Fibroblast of peridontal ligament (primary cell): ENCODE measurements around the gene PLS1.
"Not testable (repeated sequence)": the region's sequence is repeated elsewhere in the genome, so short reads cannot be mapped to it uniquely, and the experiment has no call there.

Experiments
- DNase-seq: peaks from one replicate; pipeline ENCODE4 v3.0.0-alpha.2; 2010; ENCODE audit errors: extremely low read depth

PLS1 gene

DNA sequence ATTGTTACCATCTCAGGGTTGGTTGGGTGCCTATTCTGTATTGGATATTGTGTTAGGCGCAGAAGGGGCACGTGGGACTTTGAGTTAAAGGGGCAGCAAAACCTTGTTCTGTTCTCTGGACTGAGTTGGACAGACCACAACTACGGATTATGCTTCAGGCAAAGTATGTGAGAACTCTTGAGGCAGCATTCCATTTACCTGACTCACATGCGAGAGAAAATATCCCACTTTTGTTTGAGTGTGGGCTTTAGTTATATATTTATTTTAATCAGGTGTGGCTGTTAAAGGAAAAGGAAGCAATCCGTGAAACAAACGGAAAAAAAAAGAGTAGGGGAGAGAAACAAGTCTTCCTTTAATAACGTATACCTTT is 627 bp upstream of the PLS1 start:
- peak; percentile 67 for DNase-seq

GRCh38 chr3:142596726-142597088 is 514 bp downstream of the PLS1 start:
- peak; percentile 7 for DNase-seq

DNA sequence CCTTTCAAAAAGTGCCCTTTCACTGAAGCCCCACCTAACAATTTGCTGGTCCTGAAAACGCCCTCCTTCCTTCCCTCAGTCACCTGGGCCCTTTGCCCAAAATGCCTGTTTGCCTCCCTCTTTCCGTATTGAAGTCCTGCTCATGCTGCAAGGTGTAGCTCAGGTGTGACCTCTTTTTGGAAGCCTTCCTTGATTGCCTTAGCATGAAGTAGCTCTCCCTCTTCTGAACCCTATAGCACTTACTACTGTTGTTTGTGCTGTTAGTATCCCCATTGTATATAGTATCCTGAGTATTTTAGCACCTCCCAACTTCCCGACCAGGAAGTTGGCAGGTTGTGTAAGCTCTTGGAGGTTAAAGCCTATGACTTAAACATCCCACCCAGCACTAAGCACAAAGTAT is 1.7 kb downstream of the PLS1 start:
- DNase-seq, result no peak

- DNase-seq, result no peak
Observed at GRCh38 chr3:142601713-142602112, 5.5 kb downstream of the PLS1 start.

GRCh38 chr3:142602619-142603385 is 6.6 kb downstream of the PLS1 start:
- no peak for DNase-seq

- not testable (repeated sequence) for DNase-seq
Observed at GRCh38 chr3:142603386-142603705, 7.2 kb downstream of the PLS1 start.

DNA sequence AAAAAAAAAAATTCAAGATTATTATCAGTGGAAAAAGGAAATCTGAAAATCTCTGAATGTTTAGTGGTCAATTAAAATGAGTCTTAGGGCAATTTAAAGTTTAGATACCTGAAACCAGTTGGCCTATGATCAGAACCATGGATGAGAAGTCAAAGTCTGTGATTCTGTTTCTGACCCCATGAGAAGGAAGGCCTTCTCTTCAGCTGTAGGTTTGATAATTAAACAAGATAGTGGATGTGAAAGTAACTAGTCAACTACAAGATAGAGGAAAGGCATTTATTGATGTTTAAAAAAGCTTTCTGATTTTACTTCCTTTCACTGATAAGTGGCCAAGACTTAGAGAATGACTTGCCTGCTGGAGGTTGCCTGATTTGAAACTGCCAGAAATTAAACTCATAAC is 8.7 kb downstream of the PLS1 start:
- no peak for DNase-seq

GRCh38 chr3:142608631-142609030 is 12.4 kb downstream of the PLS1 start:
- DNase-seq, result no peak

- DNase-seq, result no peak
Observed at GRCh38 chr3:142609136-142609535, 12.9 kb downstream of the PLS1 start.

DNA sequence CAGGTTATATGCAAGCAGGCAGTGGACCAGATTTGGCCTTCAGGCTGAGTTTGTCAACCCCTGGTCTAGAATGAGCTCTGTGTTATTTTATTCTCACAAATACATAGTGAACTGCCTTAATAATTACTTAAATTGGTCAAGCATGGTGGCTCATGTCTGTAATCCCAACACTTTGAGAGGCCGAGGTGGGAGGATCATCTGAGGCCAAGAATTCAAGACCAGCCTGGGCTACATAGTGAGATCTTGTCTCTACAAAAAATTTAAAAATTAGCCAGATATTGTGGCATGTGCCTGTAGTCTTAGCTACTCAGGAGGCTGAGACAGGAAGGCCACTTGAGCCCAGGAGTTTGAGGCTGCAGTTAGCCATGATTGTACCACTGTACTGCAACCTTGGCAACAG is 15.0 kb downstream of the PLS1 start:
- DNase-seq, result no peak

DNA sequence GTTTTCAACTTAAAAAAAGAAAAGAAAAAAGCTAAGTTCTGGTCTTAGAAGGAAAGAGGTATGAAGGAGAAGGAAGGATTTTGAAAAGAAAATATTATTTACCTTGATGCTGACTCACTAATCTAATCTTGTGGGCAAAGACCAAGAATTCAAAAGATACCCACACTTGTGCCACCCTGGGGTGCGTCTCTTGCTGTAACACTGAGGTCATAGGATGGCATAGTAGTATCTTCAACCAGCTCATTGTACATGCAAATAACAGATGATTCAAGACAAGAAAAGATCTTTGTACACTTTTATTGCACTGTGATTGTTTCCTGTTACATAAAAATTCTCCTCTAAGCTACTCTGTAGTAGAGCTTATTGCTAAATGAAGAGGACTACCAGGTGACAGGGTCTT is 17.3 kb downstream of the PLS1 start:
- DNase-seq, result no peak

GRCh38 chr3:142614059-142614626 is 17.9 kb downstream of the PLS1 start:
- DNase-seq, result no peak

GRCh38 chr3:142615171-142615570 is 19.0 kb downstream of the PLS1 start:
- DNase-seq, result no peak

DNA sequence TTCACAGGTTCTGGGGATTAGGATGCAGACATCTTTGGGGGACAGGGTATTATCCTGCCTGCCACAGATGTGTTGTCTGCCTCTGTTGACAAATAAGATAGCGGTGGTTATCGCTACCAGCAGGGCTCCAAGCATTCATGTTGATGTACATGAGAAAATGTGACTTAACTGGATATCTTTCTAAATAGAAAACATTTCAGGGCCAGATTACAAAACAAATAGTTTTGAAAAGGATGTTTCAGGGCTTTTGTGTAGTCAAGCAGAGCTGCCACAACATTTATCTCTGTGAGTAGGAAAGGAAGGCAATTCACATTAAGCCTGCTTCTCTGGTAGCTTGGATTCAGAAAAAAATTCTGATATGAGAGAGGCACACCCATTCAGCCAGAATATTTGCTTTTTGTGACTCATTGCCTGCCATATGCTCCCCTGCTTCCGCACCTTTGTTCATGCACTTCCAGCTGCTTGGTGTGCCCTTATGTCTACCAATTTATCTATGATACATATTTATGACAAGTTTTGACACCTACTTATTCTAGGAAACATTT is 22.8 kb downstream of the PLS1 start:
- no peak for DNase-seq

GRCh38 chr3:142622405-142622804 is 26.2 kb downstream of the PLS1 start:
- DNase-seq, result no peak

- no peak for DNase-seq
Observed at GRCh38 chr3:142623194-142623593, 27.0 kb downstream of the PLS1 start.

DNA sequence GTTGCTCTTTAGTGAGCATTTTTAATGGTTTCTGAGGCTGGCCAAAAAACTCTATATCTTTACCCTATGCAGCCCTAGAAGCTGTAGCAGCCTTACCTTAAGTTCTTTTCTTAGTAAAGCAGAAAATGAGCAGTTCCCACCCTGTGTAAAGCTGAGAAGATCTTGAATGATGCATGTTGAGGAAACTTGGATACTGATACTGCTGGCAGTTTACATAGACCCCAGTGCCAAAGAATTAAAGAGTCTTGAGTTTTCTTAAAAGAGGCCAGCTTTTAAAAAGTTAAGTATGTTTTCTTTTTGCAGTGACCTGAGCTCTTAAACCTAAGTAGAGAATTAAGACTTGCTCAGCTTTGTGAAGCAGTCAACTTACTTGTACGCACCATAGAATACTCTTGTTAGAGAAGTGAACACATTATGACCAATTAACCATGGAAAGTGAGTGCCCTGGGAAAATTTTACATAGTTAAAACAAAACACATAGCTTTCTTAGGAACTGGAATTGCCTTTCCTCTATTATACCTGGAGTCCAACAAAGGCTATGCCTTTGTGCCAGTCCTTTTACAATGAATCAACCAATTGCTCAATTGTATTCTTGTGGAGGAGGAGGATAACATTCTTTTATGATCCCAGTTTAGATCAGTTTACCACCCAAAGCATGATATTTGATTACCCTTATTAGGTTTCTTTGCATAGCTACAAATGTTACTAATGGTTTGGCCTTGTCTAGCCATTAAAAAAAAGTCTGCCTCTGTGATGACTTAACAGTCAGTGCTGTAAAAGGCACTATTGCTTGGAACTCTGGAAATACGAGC is 28.4 kb downstream of the PLS1 start:
- DNase-seq, result no peak

DNA sequence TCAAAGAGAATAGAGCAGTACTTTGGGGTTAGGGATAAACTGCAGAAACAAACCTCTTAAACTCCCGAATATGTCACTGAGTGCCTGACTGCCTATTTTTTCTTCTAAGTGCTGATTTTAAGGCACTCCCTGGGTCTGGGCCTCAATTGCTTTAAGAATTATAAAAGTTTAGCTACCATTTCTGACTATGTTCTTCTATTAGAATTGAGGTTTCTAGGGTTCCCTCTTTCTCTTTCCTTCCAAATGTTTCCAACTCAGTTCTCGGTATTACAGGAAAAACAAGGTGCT is 28.9 kb downstream of the PLS1 start:
- no peak for DNase-seq

DNA sequence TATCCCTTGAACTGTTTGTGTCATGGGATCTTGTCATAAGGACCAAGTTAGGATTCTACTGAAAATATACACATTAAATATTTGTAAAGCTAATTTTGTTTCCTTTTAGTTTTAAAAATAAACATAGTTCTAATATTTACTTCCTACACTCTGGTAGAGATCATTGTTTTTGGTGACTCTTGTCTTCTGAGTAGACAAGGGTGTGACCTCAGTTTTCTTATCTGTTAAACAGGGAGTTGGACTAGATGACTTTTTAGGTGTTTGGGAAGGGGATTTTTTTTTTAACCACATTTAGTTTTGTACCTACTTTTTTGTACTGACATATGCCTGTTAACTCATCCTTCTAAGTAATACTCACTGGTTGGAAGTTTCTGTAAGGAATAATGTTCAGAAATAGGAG is 30.8 kb downstream of the PLS1 start:
- no peak for DNase-seq

DNA sequence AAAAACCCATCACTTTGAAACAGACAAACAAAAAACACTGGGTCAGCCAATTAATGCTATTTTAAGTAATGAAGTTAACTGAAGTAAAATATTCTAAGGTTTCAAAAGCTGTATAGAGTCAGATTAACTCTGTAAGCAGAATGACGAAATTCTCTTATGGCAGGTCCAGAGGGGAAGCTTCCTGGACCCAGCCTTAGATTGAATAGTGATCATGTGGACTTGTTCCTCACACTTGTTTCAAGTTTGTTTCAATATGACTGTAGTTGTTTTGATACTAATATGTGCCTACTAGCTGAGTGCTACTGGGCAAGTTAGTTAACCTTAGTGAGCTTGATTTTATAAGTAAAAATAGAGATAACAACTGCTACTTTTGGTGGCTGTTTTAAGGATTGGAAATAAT is 32.6 kb downstream of the PLS1 start:
- no peak for DNase-seq

DNA sequence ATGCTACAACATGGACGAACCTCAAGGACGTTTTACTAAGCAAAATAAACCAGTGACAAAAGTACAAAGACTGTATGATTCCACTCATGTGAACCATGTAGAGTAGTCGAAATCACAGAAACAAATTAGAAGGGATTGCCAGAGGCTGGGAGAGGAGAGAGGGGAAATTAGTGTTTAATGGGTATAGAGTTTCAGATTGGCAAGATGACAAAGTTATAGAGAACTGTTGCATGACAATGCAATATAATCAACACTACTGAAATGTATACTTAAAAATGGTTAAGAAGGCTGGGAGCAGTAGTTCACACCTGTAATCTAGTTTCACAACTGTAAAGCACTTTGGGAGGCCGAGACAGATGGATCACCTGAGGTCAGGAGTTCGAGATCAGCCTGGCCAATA is 36.9 kb downstream of the PLS1 start:
- no peak for DNase-seq

- DNase-seq, result no peak
Observed at GRCh38 chr3:142636050-142636449, 39.9 kb downstream of the PLS1 start.

DNA sequence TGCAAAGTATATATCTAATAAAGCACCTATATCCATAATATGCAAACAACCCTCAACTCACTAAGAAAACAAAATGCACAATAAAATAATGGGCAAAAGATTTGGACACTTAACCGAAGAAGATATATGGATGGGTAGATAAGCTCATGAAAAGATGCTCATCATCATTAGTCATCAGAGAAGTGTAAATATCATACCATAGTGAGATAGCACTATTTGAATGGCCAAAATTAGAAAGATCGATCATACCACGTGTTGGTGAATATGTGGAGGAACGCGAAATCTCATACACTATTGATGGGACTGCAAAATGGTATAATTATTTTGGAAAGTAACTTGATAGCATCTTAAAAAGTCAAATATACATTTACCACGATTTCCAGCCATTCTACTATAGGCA is 40.5 kb downstream of the PLS1 start:
- no peak for DNase-seq
